ENCODE results near the gene SLC5A10.
"Not testable (repeated sequence)": the region's sequence is repeated elsewhere in the genome, so short reads cannot be mapped to it uniquely, and the experiment has no call there.

SLC5A10 gene

GRCh38 chr17:18947866-18948265 lies 4.1 kb upstream of the SLC5A10 start:
- no peak for DNase-seq (ENCODE audit: low read depth)

- no peak for DNase-seq (ENCODE audit: low read depth)
Observed at GRCh38 chr17:18948476-18949006, 3.4 kb upstream of the SLC5A10 start.

GRCh38 chr17:18949566-18949965 lies 2.4 kb upstream of the SLC5A10 start:
- DNase-seq (ENCODE audit: low read depth) = no peak

- no peak for DNase-seq (ENCODE audit: low read depth)
Observed at GRCh38 chr17:18950346-18950745, 1.6 kb upstream of the SLC5A10 start.

- DNase-seq (ENCODE audit: low read depth) = no peak
Observed at GRCh38 chr17:18950944-18951905, 740 bp upstream of the SLC5A10 start.

- no peak for DNase-seq (ENCODE audit: low read depth)
Observed at GRCh38 chr17:18953231-18953728, 1.3 kb downstream of the SLC5A10 start.

GRCh38 chr17:18954321-18954720 lies 2.4 kb downstream of the SLC5A10 start:
- DNase-seq (ENCODE audit: low read depth) = no peak

- no peak for DNase-seq (ENCODE audit: low read depth)
Observed at GRCh38 chr17:18955009-18955408, 3.0 kb downstream of the SLC5A10 start.

GRCh38 chr17:18956021-18956420 lies 4.1 kb downstream of the SLC5A10 start:
- not testable (repeated sequence) for DNase-seq (ENCODE audit: low read depth)

- no peak for DNase-seq (ENCODE audit: low read depth)
Observed at GRCh38 chr17:18956581-18956980, 4.6 kb downstream of the SLC5A10 start.

- DNase-seq (ENCODE audit: low read depth) = no peak
Observed at GRCh38 chr17:18957831-18958230, 5.9 kb downstream of the SLC5A10 start.

GRCh38 chr17:18958611-18959010 lies 6.6 kb downstream of the SLC5A10 start:
- DNase-seq (ENCODE audit: low read depth) = no peak

GRCh38 chr17:18959071-18959844 lies 7.3 kb downstream of the SLC5A10 start:
- no peak for DNase-seq (ENCODE audit: low read depth)

GRCh38 chr17:18959845-18960240 lies 7.9 kb downstream of the SLC5A10 start:
- DNase-seq (ENCODE audit: low read depth) = no peak

- no peak for DNase-seq (ENCODE audit: low read depth)
Observed at GRCh38 chr17:18960241-18960665, 8.3 kb downstream of the SLC5A10 start.

- peak; percentile 68 for DNase-seq (ENCODE audit: low read depth)
Observed at GRCh38 chr17:18960803-18961511, 9.0 kb downstream of the SLC5A10 start.

GRCh38 chr17:18961634-18962493 lies 9.9 kb downstream of the SLC5A10 start:
- no peak for DNase-seq (ENCODE audit: low read depth)

GRCh38 chr17:18962494-18962815 lies 10.5 kb downstream of the SLC5A10 start:
- no peak for DNase-seq (ENCODE audit: low read depth)

- DNase-seq (ENCODE audit: low read depth) = no peak
Observed at GRCh38 chr17:18963126-18964017, 11.4 kb downstream of the SLC5A10 start.

GRCh38 chr17:18964018-18964351 lies 12.0 kb downstream of the SLC5A10 start:
- DNase-seq (ENCODE audit: low read depth) = no peak

All from activated gamma-delta T cell treated with anti-CD3 and anti-CD28 coated beads, Interleukin-2, amount 50 U/mL, for 16 hours (primary cell).